ENCODE data around the gene GALNT14. TPM values are rescaled to one million over a fixed set of nuclear protein-coding genes. Genes with fewer than 3 reads are reported as not detected.

GALNT14 gene
- total and polyA plus RNA-seq, 2 donors, result 1.3 to 2.1 TPM

DNA sequence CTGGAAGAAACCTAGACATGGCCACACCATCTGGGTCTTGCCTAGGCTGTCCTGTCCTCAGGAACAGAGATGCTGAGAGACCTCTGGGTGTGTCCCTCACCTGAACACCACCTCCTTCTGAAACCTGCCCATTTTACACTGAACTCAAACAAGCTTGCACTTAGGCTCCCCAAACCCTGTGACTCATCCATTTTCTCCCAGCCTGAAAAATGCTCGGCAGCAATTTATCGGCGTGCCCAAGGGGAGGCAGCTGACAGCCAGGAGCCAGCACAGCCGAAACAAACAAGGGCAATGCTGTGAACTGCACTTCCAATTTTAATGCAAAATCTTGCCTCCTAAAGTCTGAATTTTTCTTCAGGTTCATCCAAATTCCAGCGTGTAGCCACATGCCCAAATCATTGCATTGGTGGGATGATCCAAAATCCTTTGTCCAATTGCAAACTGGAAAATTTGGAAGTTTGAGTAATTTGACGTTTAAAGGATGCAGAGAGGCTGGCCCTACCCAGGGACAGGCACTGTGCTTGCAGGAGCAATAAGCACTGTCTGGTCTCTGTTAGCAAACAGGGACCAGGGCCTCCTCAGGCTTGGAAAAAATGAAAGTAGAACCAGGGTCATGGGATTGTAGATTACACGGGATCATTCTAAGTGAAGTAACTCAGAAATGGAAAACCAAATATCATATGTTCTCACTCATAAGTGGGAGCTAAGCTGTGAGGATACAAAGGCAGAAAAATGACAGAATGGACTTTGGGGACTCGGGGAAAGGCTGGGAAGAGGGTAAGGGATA lies 67.7 kb downstream of the GALNT14 start:
- Histone ChIP-seq H3K27ac (ENCODE audit: low read depth in 1 of 2, low read length in 1 of 2) (no peak overlapping the region), H3K27me3 (ENCODE audit: control insufficient read depth in 2 of 2, insufficient read depth in 1 of 2, low read length in 1 of 2) (no peaks in the 10 kb centered on the region), H3K36me3 (ENCODE audit: control insufficient read depth in 2 of 2, insufficient read depth in 2 of 2, low read length in 1 of 2) (no peaks in the 10 kb centered on the region), H3K9me3 (ENCODE audit: control insufficient read depth in 2 of 2, insufficient read depth in 1 of 2, low read length in 1 of 2) (no peaks in the 10 kb centered on the region), H3K4me1 (ENCODE audit: control insufficient read depth in 2 of 2, insufficient read depth in 2 of 2, low read length in 2 of 2) (no peaks in the 10 kb centered on the region), H3K4me3 (ENCODE audit: low read length in 2 of 2) (no peak overlapping the region)
- DNase-seq (ENCODE audit: low read depth in 6 of 9, low spot score in 9 of 9), result no peak
- 94% methylated on average over 8 of the region's 8 CpGs for whole genome bisulfite sequencing

DNA sequence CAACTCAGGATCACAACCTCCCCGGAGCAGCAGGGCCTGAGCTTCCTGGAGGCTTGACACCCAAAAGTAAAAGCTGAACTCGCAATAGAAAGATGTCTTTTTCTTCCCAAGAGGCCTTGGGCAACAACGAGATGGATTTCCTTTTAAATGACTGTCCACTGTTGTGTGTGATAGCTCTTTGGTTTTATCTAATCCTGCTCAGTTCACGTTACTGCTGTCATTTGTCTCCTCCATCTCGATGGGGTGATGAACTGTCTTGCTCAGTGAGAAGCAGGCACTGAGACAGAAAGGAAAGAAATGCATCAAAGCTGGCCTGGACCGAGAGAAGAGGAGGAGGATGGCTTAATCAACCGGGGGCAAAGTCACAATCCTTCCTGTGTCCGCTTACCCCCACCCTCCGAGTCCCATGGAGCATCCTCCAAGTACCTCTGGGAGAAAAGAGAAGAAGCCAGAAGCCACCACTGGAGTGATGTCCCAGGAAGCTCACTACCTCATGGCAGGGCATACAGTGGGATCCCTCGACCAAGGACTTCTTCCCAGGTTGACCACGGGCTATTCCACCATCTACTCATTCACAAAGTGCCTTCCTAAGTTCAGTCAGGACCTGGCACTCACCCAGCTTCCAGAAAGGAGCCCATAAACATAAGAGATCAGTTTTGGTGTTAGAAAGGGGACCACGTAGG lies 68.5 kb downstream of the GALNT14 start:
- 88% methylated on average over 12 of the region's 12 CpGs for WGBS
- Histone ChIP-seq H3K4me3 (ENCODE audit: low read length in 2 of 2) (no peak overlapping the region), H3K9me3 (ENCODE audit: control insufficient read depth in 2 of 2, insufficient read depth in 1 of 2, low read length in 1 of 2) (no peaks in the 10 kb centered on the region), H3K4me1 (ENCODE audit: control insufficient read depth in 2 of 2, insufficient read depth in 2 of 2, low read length in 2 of 2) (no peaks in the 10 kb centered on the region), H3K27ac (ENCODE audit: low read depth in 1 of 2, low read length in 1 of 2) (no peak overlapping the region), H3K36me3 (ENCODE audit: control insufficient read depth in 2 of 2, insufficient read depth in 2 of 2, low read length in 1 of 2) (no peaks in the 10 kb centered on the region), H3K27me3 (ENCODE audit: control insufficient read depth in 2 of 2, insufficient read depth in 1 of 2, low read length in 1 of 2) (no peaks in the 10 kb centered on the region)
- no peak for DNase-seq (ENCODE audit: low read depth in 6 of 9, low spot score in 9 of 9)

DNA sequence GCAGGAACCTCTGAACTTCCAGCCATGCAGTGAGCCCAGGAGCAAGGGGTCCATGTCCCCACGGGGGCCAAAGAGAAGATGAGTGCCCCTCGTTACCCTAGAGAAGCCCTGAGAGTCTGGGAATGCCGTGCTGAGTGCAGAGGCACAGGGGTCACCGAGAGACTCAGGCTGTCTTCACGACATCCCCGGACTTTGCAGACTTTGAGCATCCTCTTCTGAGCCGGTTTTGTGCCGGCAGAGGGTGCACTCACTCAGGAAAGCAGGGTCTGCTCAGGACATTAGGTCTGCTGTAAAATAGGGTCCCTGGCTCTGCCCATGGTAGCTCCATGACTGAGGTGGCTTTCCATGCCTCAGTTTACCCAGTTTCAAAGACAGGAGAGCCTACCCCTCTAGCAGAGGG lies 71.0 kb downstream of the GALNT14 start:
- 89% methylated on average over 8 of the region's 8 CpGs for WGBS
- Histone ChIP-seq H3K4me3 (ENCODE audit: low read length in 2 of 2) (no peak overlapping the region), H3K27ac (ENCODE audit: low read depth in 1 of 2, low read length in 1 of 2) (no peak overlapping the region), H3K4me1 (ENCODE audit: control insufficient read depth in 2 of 2, insufficient read depth in 2 of 2, low read length in 2 of 2) (no peaks in the 10 kb centered on the region), H3K36me3 (ENCODE audit: control insufficient read depth in 2 of 2, insufficient read depth in 2 of 2, low read length in 1 of 2) (no peaks in the 10 kb centered on the region), H3K27me3 (ENCODE audit: control insufficient read depth in 2 of 2, insufficient read depth in 1 of 2, low read length in 1 of 2) (no peaks in the 10 kb centered on the region), H3K9me3 (ENCODE audit: control insufficient read depth in 2 of 2, insufficient read depth in 1 of 2, low read length in 1 of 2) (no peaks in the 10 kb centered on the region)
- no peak for DNase-seq (ENCODE audit: low read depth in 6 of 9, low spot score in 9 of 9)

DNA sequence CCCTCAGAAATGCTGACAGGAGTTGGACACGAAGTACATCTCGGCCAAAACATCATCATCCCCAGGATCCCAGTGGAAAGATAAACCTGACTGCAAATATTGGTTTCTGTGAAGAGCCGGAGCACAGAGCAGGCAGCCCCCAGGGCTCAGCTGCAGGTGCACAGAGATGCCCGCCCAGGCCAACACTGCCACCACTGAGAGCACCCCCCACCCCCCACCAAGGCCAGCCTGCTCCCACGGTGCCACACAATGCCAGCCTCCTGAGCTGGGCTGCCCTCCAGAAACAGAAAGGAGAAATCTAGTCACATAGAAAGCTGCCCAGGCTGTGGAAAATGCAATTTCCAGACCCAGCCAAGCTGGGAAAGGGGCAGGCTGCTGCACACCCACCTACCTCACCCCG lies 71.7 kb downstream of the GALNT14 start:
- Histone ChIP-seq H3K4me1 (ENCODE audit: control insufficient read depth in 2 of 2, insufficient read depth in 2 of 2, low read length in 2 of 2) (no peaks in the 10 kb centered on the region), H3K4me3 (ENCODE audit: low read length in 2 of 2) (no peak overlapping the region), H3K9me3 (ENCODE audit: control insufficient read depth in 2 of 2, insufficient read depth in 1 of 2, low read length in 1 of 2) (no peaks in the 10 kb centered on the region), H3K27ac (ENCODE audit: low read depth in 1 of 2, low read length in 1 of 2) (no peak overlapping the region), H3K36me3 (ENCODE audit: control insufficient read depth in 2 of 2, insufficient read depth in 2 of 2, low read length in 1 of 2) (no peaks in the 10 kb centered on the region), H3K27me3 (ENCODE audit: control insufficient read depth in 2 of 2, insufficient read depth in 1 of 2, low read length in 1 of 2) (no peaks in the 10 kb centered on the region)
- no peak for DNase-seq (ENCODE audit: low read depth in 6 of 9, low spot score in 9 of 9)
- WGBS, result 80% methylated on average over 6 of the region's 6 CpGs

DNA sequence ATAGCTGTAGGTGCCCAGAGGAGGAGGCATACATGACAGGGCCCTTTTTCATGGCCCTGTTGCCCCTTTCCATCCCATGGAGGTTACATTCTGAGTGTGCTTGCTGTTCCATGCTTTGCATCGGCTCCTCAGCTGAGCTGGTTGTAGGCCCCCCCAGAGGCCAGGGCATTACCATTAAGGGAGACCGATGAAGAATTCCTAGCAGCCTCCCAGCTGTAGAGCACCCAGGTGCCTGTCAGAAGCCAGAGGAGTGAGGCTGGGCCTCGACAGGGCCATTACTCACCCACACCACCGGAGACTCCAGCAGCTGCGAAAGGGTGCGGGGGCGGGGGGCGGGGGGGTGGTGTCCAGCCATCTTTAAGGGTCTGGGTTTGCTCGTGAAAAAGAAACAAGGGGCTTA lies 72.2 kb downstream of the GALNT14 start:
- Histone ChIP-seq H3K27me3 (ENCODE audit: control insufficient read depth in 2 of 2, insufficient read depth in 1 of 2, low read length in 1 of 2) (no peaks in the 10 kb centered on the region), H3K27ac (ENCODE audit: low read depth in 1 of 2, low read length in 1 of 2) (no peak overlapping the region), H3K4me3 (ENCODE audit: low read length in 2 of 2) (no peak overlapping the region), H3K4me1 (ENCODE audit: control insufficient read depth in 2 of 2, insufficient read depth in 2 of 2, low read length in 2 of 2) (no peaks in the 10 kb centered on the region), H3K36me3 (ENCODE audit: control insufficient read depth in 2 of 2, insufficient read depth in 2 of 2, low read length in 1 of 2) (no peaks in the 10 kb centered on the region), H3K9me3 (ENCODE audit: control insufficient read depth in 2 of 2, insufficient read depth in 1 of 2, low read length in 1 of 2) (no peaks in the 10 kb centered on the region)
- 94% methylated on average over 9 of the region's 9 CpGs for WGBS
- DNase-seq (ENCODE audit: low read depth in 6 of 9, low spot score in 9 of 9), result no peak

DNA sequence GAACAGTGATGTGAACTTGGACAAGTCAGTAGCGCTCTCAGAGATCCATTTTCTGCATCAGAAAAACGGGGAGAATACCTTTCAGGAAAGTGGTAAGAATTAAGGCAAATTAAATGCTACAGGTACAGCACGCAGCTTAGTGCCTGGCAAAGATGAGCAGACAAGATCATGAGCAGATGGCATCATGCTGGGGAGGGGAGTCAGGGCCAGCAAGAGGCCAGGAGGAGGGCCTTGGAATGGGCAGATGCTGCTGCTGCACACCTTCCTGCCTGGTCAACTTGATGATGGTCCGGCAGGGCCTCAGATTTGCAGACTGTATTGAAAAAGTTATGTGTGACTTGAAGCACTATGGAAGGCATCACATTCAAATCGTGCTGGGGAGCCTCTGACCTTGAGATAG lies 72.9 kb downstream of the GALNT14 start:
- 92% methylated on average over 5 of the region's 5 CpGs for WGBS
- no peaks in the 10 kb centered on the region for H3K36me3 ChIP-seq (ENCODE audit: control insufficient read depth in 2 of 2, insufficient read depth in 2 of 2, low read length in 1 of 2)
- DNase-seq (ENCODE audit: low read depth in 6 of 9, low spot score in 9 of 9), result no peak
- H3K9me3 ChIP-seq (ENCODE audit: control insufficient read depth in 2 of 2, insufficient read depth in 1 of 2, low read length in 1 of 2), result no peaks in the 10 kb centered on the region
- H3K4me1 ChIP-seq (ENCODE audit: control insufficient read depth in 2 of 2, insufficient read depth in 2 of 2, low read length in 2 of 2), result no peaks in the 10 kb centered on the region
- H3K27ac ChIP-seq (ENCODE audit: low read depth in 1 of 2, low read length in 1 of 2), result no peak overlapping the region
- H3K27me3 ChIP-seq (ENCODE audit: control insufficient read depth in 2 of 2, insufficient read depth in 1 of 2, low read length in 1 of 2), result no peaks in the 10 kb centered on the region
- H3K4me3 ChIP-seq (ENCODE audit: low read length in 2 of 2), result no peak overlapping the region

DNA sequence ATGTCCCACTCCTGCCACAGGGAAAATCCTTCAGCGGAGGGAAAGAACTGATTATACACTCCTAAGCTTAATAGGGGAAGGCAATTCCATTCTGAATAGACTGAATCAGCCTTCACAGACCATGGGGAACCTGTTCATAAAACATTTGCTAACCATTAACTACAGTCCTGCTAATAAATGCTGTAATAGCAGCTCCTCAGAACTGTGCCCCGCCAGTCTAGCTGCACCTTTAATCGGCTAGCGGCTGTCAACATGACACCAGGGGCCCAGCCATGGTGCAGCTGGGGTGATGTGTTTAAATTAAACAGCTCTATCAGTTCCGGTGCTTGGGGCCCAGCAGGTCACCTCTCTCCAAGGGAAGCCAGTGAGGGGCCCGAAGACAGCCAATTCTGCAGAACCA lies 77.8 kb downstream of the GALNT14 start:
- Histone ChIP-seq H3K27ac (ENCODE audit: low read depth in 1 of 2, low read length in 1 of 2) (no peak overlapping the region), H3K4me1 (ENCODE audit: control insufficient read depth in 2 of 2, insufficient read depth in 2 of 2, low read length in 2 of 2) (no peaks in the 10 kb centered on the region), H3K9me3 (ENCODE audit: control insufficient read depth in 2 of 2, insufficient read depth in 1 of 2, low read length in 1 of 2) (no peaks in the 10 kb centered on the region), H3K36me3 (ENCODE audit: control insufficient read depth in 2 of 2, insufficient read depth in 2 of 2, low read length in 1 of 2) (no peaks in the 10 kb centered on the region), H3K4me3 (ENCODE audit: low read length in 2 of 2) (no peak overlapping the region), H3K27me3 (ENCODE audit: control insufficient read depth in 2 of 2, insufficient read depth in 1 of 2, low read length in 1 of 2) (no peaks in the 10 kb centered on the region)
- 95% methylated on average over 6 of the region's 6 CpGs for WGBS
- no peak for DNase-seq (ENCODE audit: low read depth in 6 of 9, low spot score in 9 of 9)

DNA sequence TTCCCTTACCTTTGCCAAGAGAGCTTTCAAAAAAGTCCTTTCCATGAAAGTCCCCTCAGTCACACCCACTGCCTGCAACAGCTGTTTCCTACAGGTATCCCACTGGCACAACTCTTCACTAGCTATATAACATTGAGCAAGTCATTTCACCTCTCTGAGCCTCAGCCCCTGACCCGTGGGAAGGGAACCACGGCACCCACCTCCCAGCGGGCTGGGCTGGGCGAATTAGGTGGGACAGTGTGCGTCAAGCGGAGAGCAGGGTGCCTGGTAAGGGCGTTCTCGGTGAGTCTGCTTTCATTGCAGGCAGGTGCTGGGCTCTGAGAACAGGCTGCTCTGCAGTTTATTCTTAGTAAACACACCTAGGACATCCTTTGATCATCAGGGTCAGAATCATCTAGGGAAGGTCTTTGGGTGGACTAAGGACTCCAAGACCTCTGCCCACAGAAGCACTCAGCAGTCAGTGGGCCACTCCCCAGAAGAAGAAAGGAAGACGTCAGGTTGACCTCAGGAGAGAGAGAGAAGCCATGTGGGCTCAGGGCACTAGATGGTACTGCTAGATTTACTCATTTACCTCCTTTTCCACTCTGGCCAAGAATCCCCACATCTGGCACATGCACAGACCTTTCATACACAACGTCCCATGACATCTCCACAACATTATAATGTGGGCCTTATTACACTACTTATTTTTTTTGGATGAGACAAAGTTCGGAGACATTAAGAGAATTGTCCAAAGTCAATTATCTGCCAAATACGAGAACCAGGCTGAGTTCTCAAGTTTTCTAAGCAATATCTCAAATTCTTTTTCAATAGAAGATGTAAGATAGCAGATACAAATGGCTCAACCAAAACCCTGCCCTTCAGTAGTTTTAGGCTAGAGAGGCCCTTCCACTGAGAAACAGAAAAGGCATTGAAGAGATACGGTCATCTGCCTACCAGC lies 79.9 kb downstream of the GALNT14 start:
- DNase-seq (ENCODE audit: low read depth in 6 of 9, low spot score in 9 of 9), result no peak
- 92% methylated on average over 13 of the region's 13 CpGs for WGBS

DNA sequence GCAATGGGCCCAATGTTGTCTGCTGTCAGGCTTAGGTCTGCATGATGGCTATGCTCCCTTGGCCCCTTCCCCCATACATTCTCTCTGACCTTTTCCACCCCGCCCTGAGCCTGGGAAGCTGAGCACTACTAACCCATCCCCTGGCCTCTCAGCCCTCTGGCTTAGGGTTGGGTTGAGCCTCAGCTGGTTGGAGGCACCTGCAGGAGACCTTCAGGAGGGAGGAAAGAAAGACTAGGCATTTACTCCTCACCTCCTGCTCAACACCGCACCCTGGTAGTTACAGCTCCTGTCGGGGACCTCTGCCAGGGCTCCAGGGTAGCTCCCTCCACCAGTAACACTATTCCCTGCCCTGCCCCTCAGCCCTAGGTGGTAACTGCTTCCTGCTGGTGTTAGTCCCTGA lies 80.5 kb downstream of the GALNT14 start:
- H3K9me3 ChIP-seq (ENCODE audit: control insufficient read depth in 2 of 2, insufficient read depth in 1 of 2, low read length in 1 of 2), result no peaks in the 10 kb centered on the region
- no peaks in the 10 kb centered on the region for H3K36me3 ChIP-seq (ENCODE audit: control insufficient read depth in 2 of 2, insufficient read depth in 2 of 2, low read length in 1 of 2)
- H3K27ac ChIP-seq (ENCODE audit: low read depth in 1 of 2, low read length in 1 of 2), result no peak overlapping the region
- H3K27me3 ChIP-seq (ENCODE audit: control insufficient read depth in 2 of 2, insufficient read depth in 1 of 2, low read length in 1 of 2), result no peaks in the 10 kb centered on the region
- H3K4me3 ChIP-seq (ENCODE audit: low read length in 2 of 2), result no peak overlapping the region
- no peaks in the 10 kb centered on the region for H3K4me1 ChIP-seq (ENCODE audit: control insufficient read depth in 2 of 2, insufficient read depth in 2 of 2, low read length in 2 of 2)
- no peak for DNase-seq (ENCODE audit: low read depth in 6 of 9, low spot score in 9 of 9)
- 80% methylated on average over 3 of the region's 3 CpGs for WGBS

More for the DNA sequence above, 79.9 kb downstream of the GALNT14 start:
- no peaks in the 10 kb centered on the region for H3K27me3 ChIP-seq (ENCODE audit: control insufficient read depth in 2 of 2, insufficient read depth in 1 of 2, low read length in 1 of 2)
- H3K4me3 ChIP-seq (ENCODE audit: low read length in 2 of 2), result no peak overlapping the region
- no peaks in the 10 kb centered on the region for H3K4me1 ChIP-seq (ENCODE audit: control insufficient read depth in 2 of 2, insufficient read depth in 2 of 2, low read length in 2 of 2)
- no peaks in the 10 kb centered on the region for H3K36me3 ChIP-seq (ENCODE audit: control insufficient read depth in 2 of 2, insufficient read depth in 2 of 2, low read length in 1 of 2)
- no peaks in the 10 kb centered on the region for H3K9me3 ChIP-seq (ENCODE audit: control insufficient read depth in 2 of 2, insufficient read depth in 1 of 2, low read length in 1 of 2)
- H3K27ac ChIP-seq (ENCODE audit: low read depth in 1 of 2, low read length in 1 of 2), result no peak overlapping the region
